Cardiac muscle cell (in vitro differentiated cells and primary cell): Measurements from ENCODE around the gene PIM3. TPM values are rescaled to one million over a fixed set of nuclear protein-coding genes. Genes with fewer than 3 reads are reported as not detected.
A peak's percentile ranks its signal among the peaks of the same experiment; 100 is the strongest.

ENCODE experiments used
- DNase-seq, 2 donors: peaks; one replicate each; pipeline versions ENCODE4 v3.0.0 to v3.0.0-alpha.2; 2010 to 2017; ENCODE audit warnings: low read depth in 1 of 2, low spot score in 1 of 2
- H3K27ac ChIP-seq: fragments of 200-600 bp; sonication (generic); 2 replicates; pipeline ENCODE4 v1.5.1; 2016
- H3K27me3 ChIP-seq: fragments of 200-600 bp; sonication (generic); 2 replicates; pipeline ENCODE4 v1.6.0; 2016; ENCODE audit warnings: control low read depth
- H3K36me3 ChIP-seq: fragments of 200-600 bp; sonication (generic); 2 replicates; pipeline ENCODE4 v1.5.1; 2016; ENCODE audit warnings: control low read depth
- H3K4me1 ChIP-seq: fragments of 200-600 bp; sonication (generic); 2 replicates; pipeline ENCODE4 v1.8.1; 2017; ENCODE audit warnings: low read depth, mild to moderate bottlenecking, mixed run types
- H3K4me3 ChIP-seq: fragments of 200-600 bp; sonication (generic); 2 replicates; pipeline ENCODE4 v1.5.1; 2016; ENCODE audit warnings: mild to moderate bottlenecking
- H3K9me3 ChIP-seq: fragments of 200-600 bp; sonication (generic); 2 replicates; pipeline ENCODE4 v1.5.1; 2017; ENCODE audit warnings: low read depth, mild to moderate bottlenecking, control low read depth
- polyA plus RNA-seq: library from polyadenylated mRNA; unstranded; fragments of >200 nt; fragmentation: Nextera tagmentation; extraction: Ambion mirVana; gene quantifications from 2 replicates; pipeline ENCODE4 v1.2.1, GENCODE V29; 2016
- total RNA-seq: library from RNA; depleted of rRNA; stranded (reverse); fragments of >200 nt; gene quantifications from 2 replicates; pipeline ENCODE4 v1.2.3, GENCODE V29; 2016
- TF ChIP-seq, protein P1 (sequence below): IDR thresholded peaks from 2 replicates; pipeline ENCODE4 v1.5.1; 2012; ENCODE audit warnings: low read depth, mild to moderate bottlenecking, low read length

PIM3 gene
- total and polyA plus RNA-seq, 2 experiments from 2014 or later = 46.1 to 62.2 TPM

DNA sequence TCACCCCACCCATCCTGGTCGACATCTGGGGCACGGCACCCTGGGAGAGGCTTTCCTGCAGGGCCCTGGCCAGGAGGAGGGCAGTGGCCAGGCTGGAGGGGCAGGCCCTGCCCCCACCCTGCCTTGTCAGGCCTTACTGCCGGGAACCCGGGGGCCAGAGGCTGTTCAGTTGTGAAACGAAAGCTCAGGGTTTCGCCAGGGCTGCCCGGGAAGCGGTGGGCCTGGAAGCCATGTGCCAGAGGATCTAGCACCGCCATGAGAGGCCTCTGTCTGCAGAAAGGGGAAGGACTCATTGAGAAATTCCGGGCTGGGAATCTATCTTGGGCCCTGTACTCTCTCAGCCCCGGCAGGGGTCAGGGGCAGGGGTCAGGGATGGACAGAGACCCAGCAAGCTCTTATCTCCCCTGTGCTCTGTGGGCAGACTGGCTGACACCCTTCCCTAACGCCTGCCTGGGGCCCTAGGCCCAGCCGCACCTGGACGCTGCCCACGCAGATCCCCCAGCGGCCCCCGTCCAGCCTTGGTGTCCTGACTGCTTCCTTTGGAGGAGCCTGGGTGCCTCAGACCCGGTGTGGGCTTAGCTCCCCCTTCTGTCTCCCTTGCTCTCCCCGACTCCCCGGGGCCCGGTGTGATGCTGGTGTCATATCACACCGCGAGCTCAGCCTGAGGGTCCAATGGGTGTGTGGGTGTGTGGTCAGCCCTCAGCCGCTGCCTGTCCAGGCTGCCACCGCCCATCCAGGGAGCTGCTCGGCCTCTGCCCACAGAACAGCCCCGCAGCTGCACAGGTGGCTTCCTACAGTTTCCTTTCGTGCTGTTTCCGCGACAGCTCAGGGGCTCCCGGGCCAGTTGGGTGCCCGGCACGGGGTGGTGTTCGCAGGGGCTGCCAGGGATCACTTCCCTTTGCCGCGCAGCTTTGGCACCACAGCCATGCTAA, 6.5 kb downstream of the PIM3 start:
- Histone ChIP-seq H3K4me3 (no peak overlapping the region), H3K27ac (peak overlapping the region; percentile 94), H3K36me3 (peaks cover 11% of the 10 kb centered on the region), H3K27me3 (peaks cover 12% of the 10 kb centered on the region), H3K9me3 (no peaks in the 10 kb centered on the region), H3K4me1 (peaks cover 32% of the 10 kb centered on the region)
- TF ChIP-seq, protein P1, sequence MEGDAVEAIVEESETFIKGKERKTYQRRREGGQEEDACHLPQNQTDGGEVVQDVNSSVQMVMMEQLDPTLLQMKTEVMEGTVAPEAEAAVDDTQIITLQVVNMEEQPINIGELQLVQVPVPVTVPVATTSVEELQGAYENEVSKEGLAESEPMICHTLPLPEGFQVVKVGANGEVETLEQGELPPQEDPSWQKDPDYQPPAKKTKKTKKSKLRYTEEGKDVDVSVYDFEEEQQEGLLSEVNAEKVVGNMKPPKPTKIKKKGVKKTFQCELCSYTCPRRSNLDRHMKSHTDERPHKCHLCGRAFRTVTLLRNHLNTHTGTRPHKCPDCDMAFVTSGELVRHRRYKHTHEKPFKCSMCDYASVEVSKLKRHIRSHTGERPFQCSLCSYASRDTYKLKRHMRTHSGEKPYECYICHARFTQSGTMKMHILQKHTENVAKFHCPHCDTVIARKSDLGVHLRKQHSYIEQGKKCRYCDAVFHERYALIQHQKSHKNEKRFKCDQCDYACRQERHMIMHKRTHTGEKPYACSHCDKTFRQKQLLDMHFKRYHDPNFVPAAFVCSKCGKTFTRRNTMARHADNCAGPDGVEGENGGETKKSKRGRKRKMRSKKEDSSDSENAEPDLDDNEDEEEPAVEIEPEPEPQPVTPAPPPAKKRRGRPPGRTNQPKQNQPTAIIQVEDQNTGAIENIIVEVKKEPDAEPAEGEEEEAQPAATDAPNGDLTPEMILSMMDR = no peak
- peak; percentile 61 to 76 for DNase-seq

DNA sequence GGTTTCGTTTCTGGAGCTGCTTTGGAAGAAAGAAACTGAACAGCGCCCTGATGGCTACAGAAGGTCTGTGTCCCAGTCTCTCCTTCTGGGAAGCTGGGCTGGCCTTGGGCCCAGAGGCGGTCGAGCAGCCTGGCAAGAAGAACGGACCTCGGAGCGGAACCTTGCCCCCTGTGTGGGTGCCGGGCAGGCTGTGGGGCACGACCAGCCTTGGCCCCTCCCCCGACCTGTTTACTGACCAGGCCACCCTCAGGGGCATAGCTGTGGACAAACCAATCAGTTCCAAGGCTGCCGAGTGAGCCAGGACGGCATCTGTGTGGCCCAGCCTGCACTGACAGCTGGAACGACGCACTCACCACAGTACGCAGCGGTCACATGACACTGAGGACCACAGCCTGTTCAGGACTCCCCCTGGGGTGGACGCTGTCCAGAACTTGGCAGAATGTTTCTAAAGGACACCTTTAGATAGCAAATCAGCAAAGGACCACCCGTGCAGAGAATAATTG, 7.2 kb downstream of the PIM3 start:
- H3K9me3 ChIP-seq = no peaks in the 10 kb centered on the region
- TF ChIP-seq, protein P1 = no peak
- peaks cover 19% of the 10 kb centered on the region for H3K27me3 ChIP-seq
- H3K36me3 ChIP-seq = peaks cover 10% of the 10 kb centered on the region
- no peak overlapping the region for H3K4me3 ChIP-seq
- peaks cover 32% of the 10 kb centered on the region for H3K4me1 ChIP-seq
- peak in 1 of 2 donors; percentile 60 for DNase-seq
- peak overlapping the region; percentile 94 for H3K27ac ChIP-seq

DNA sequence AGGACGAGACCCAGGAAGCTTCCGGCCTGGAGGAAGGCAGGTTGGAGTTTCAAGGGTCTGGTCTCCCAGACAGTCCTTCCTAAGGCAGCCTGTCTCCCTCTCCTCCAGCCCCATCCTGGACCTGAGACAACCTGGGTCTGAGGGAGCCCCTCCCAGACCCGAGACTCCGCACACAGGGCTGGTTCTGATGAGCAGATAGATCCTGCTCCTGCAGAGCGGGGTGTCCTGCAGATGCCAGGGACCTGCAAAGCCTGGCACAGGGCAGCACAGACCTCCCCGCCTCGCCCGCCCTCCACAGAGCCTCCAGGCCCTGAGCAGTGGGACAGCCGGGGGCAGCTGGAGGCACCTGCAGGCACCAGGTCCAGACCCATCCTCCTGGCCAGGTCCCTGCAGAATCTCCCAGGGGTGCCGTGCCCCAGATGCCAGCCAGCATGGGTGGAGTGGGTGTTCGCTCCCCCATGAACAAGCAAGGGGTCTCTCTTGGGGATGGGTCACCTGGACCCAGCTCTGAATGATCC, 7.8 kb downstream of the PIM3 start:
- TF ChIP-seq, protein P1 = no peak
- peak overlapping the region; percentile 94 for H3K27ac ChIP-seq
- peaks cover 4% of the 10 kb centered on the region for H3K36me3 ChIP-seq
- no peaks in the 10 kb centered on the region for H3K9me3 ChIP-seq
- H3K27me3 ChIP-seq = peaks cover 20% of the 10 kb centered on the region
- DNase-seq = no peak
- H3K4me1 ChIP-seq = peaks cover 32% of the 10 kb centered on the region
- no peak overlapping the region for H3K4me3 ChIP-seq

DNA sequence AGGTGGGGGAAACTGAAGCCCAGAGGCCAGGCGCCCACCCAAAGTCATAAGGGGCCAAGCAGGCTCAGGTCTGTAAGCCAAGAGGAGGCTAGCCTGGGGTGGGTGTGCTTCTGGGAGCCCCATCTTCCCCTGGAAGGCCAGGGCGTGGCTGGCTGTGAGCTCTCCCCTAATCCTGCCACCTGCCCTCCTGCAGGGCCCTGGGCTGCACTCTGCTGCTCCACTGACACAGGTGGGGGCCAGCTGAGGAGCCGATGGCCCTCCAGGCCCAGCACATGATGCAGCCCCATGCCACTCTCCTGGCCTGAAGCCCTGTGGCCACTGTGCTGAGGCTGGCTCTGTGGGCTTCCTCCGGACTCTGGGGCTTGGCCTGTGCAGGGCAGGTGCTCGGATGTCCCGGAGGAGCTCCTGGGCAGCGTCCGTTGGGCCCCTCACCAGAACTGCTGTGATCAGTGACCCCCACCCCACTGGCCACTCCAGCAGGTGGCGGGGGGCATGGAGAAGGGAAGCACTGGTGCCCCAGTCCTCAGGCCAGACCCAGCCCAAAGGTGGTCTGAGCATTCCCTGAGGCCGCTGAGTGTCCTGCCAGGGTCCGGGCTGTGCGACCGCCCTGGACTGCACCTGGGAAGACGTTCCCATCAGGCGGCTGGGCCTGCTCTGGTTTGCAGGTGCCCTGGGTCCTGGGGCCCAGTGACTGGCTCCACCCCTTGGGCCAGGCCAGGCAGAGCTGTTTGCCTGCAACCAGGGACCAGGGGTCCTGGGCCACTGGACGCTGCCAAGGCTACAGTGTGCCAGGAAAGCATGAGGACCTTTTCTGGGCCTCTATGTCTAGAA, 8.5 kb downstream of the PIM3 start:
- Histone ChIP-seq H3K4me3 (no peak overlapping the region), H3K36me3 (no peaks in the 10 kb centered on the region), H3K9me3 (no peaks in the 10 kb centered on the region), H3K4me1 (peaks cover 32% of the 10 kb centered on the region), H3K27ac (no peak overlapping the region), H3K27me3 (peaks cover 20% of the 10 kb centered on the region)
- TF ChIP-seq, protein P1 = no peak
- no peak for DNase-seq
